GM23338 (cell line): ENCODE measurements around the gene RORB.

Experiments used
- CREB1 ChIP-seq: fragments of 250-450 bp; sonication (Bioruptor Pico); IDR thresholded peaks from 2 replicates; pipeline ENCODE4 v1.5.0; 2020; ENCODE audit warnings: low read depth, mild to moderate bottlenecking, moderate library complexity
- ETS1 ChIP-seq: IDR thresholded peaks from 2 replicates; pipeline ENCODE4 v1.6.1; 2016; ENCODE audit warnings: antibody characterized with exemption
- EZH2 ChIP-seq: fragments of 200-600 bp; sonication (generic); IDR thresholded peaks from one replicate; pipeline ENCODE4 v1.8.0; 2017; ENCODE audit warnings: antibody characterized with exemption, mild to moderate bottlenecking, low read depth; ENCODE audit not compliant: unreplicated experiment
- EZH2phosphoT487 ChIP-seq: fragments of 200-600 bp; sonication (generic); IDR thresholded peaks from one replicate; pipeline ENCODE4 v1.8.1; 2018; ENCODE audit warnings: antibody characterized with exemption; ENCODE audit not compliant: unreplicated experiment
- JUNB ChIP-seq: IDR thresholded peaks from one replicate; pipeline ENCODE4 v1.6.1; 2016; ENCODE audit warnings: antibody characterized with exemption; ENCODE audit not compliant: unreplicated experiment
- NANOG ChIP-seq: IDR thresholded peaks from 2 replicates; pipeline ENCODE4 v1.6.1; 2016; ENCODE audit warnings: antibody characterized with exemption, borderline replicate concordance
- POLR2AphosphoS5 ChIP-seq: IDR thresholded peaks from 2 replicates; pipeline ENCODE4 v1.6.1; 2016; ENCODE audit warnings: antibody characterized with exemption, low read depth
- STAT1 ChIP-seq: IDR thresholded peaks from one replicate; pipeline ENCODE4 v1.6.1; 2016; ENCODE audit warnings: antibody characterized with exemption; ENCODE audit not compliant: unreplicated experiment
- ZNF114 ChIP-seq: fragments of 250-450 bp; sonication (Bioruptor Pico); IDR thresholded peaks from 2 replicates; pipeline ENCODE4 v1.5.0; 2020; ENCODE audit warnings: mild to moderate bottlenecking, moderate library complexity
- ZNF331 ChIP-seq: fragments of 250-450 bp; sonication (Bioruptor Pico); IDR thresholded peaks from 2 replicates; pipeline ENCODE4 v1.5.0; 2020; ENCODE audit warnings: low read depth, mild to moderate bottlenecking, moderate library complexity
- ZNF462 ChIP-seq: fragments of 250-450 bp; sonication (Bioruptor Pico); IDR thresholded peaks from 2 replicates; pipeline ENCODE4 v1.5.0; 2020; ENCODE audit warnings: mild to moderate bottlenecking, moderate library complexity
- TF ChIP-seq, protein P1 (sequence below), 2 experiments: fragments of 200-600 bp in 1 of 2; sonication (generic) in 1 of 2; conservative IDR thresholded peaks; 2 replicates each; pipeline versions ENCODE4 v1.5.1 to v1.6.1; 2016 to 2017; ENCODE audit warnings: antibody characterized with exemption in 2 of 2, low read depth in 2 of 2, mild to moderate bottlenecking in 2 of 2, moderate library complexity in 1 of 2
- TF ChIP-seq, protein P2 (sequence below): IDR thresholded peaks from one replicate; pipeline ENCODE4 v1.6.1; 2018; ENCODE audit warnings: antibody characterized with exemption; ENCODE audit not compliant: unreplicated experiment

DNA sequence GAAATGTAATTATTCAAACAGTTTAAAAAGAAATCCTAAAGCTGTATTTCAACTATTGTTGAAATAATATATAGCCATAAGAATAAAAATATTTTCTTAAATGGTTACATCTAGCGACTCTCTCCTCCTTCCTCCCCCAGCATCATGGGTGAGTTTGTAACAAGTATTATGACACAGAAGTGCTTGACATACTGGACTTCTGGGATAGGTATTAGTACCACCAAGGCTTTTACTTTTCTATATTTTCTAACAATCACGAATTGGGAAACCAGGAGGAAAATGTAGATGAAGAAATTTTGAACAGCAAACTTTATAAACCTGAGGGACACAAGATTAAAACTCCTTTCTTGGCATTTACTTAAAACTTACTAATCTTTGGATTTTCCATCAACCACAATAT, 4.4 kb downstream of the RORB start:
- TF ChIP-seq, protein P1, sequence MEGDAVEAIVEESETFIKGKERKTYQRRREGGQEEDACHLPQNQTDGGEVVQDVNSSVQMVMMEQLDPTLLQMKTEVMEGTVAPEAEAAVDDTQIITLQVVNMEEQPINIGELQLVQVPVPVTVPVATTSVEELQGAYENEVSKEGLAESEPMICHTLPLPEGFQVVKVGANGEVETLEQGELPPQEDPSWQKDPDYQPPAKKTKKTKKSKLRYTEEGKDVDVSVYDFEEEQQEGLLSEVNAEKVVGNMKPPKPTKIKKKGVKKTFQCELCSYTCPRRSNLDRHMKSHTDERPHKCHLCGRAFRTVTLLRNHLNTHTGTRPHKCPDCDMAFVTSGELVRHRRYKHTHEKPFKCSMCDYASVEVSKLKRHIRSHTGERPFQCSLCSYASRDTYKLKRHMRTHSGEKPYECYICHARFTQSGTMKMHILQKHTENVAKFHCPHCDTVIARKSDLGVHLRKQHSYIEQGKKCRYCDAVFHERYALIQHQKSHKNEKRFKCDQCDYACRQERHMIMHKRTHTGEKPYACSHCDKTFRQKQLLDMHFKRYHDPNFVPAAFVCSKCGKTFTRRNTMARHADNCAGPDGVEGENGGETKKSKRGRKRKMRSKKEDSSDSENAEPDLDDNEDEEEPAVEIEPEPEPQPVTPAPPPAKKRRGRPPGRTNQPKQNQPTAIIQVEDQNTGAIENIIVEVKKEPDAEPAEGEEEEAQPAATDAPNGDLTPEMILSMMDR (conservative IDR thresholded peaks at IDR 0.05; ENCODE audit: low read depth in 2 of 2), result no peak
- TF ChIP-seq EZH2, result no peak
- no peak for TF ChIP-seq JUNB
- TF ChIP-seq NANOG, result no peak
- TF ChIP-seq, protein P2, sequence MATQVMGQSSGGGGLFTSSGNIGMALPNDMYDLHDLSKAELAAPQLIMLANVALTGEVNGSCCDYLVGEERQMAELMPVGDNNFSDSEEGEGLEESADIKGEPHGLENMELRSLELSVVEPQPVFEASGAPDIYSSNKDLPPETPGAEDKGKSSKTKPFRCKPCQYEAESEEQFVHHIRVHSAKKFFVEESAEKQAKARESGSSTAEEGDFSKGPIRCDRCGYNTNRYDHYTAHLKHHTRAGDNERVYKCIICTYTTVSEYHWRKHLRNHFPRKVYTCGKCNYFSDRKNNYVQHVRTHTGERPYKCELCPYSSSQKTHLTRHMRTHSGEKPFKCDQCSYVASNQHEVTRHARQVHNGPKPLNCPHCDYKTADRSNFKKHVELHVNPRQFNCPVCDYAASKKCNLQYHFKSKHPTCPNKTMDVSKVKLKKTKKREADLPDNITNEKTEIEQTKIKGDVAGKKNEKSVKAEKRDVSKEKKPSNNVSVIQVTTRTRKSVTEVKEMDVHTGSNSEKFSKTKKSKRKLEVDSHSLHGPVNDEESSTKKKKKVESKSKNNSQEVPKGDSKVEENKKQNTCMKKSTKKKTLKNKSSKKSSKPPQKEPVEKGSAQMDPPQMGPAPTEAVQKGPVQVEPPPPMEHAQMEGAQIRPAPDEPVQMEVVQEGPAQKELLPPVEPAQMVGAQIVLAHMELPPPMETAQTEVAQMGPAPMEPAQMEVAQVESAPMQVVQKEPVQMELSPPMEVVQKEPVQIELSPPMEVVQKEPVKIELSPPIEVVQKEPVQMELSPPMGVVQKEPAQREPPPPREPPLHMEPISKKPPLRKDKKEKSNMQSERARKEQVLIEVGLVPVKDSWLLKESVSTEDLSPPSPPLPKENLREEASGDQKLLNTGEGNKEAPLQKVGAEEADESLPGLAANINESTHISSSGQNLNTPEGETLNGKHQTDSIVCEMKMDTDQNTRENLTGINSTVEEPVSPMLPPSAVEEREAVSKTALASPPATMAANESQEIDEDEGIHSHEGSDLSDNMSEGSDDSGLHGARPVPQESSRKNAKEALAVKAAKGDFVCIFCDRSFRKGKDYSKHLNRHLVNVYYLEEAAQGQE, result no peak
- no peak for TF ChIP-seq POLR2AphosphoS5
- TF ChIP-seq EZH2phosphoT487, result no peak
- TF ChIP-seq CREB1 (CRISPR knock-in tag), result no peak
- no peak for TF ChIP-seq ZNF114 (CRISPR knock-in tag)
- no peak for TF ChIP-seq ZNF331 (CRISPR knock-in tag)
- no peak for TF ChIP-seq ZNF462 (CRISPR knock-in tag)
- no peak for TF ChIP-seq STAT1
- no peak for TF ChIP-seq ETS1
